ENCODE results near the gene CDH5. TPM values are rescaled to one million over a fixed set of nuclear protein-coding genes. Genes with fewer than 3 reads are reported as not detected.

CDH5 gene
- polyA plus RNA-seq, 3 donors from 2014 or later = not detected

GRCh38 chr16:66427871-66428681 is 61.6 kb downstream of the CDH5 start:
- Mint-ChIP-seq H3K4me1 (peaks cover 0 to 1% of the 10 kb centered on the region in 2 donors), H3K27ac (no peak overlapping the region), H3K27me3 (ENCODE audit: low read depth in 3 of 3) (peaks cover 23 to 33% (median 27%) of the 10 kb centered on the region in 3 donors), H3K4me3 (peak overlapping the region in 3 of 5 donors; percentile 9 to 35 (median 13)), H3K36me3 (no peaks in the 10 kb centered on the region), H3K9me3 (peaks cover 0 to 2% (median 0%) of the 10 kb centered on the region in 6 donors)
- DNase-seq = no peak

GRCh38 chr16:66428682-66429251 is 62.3 kb downstream of the CDH5 start:
- Mint-ChIP-seq H3K27me3 (ENCODE audit: low read depth in 3 of 3) (peaks cover 22 to 33% (median 29%) of the 10 kb centered on the region in 3 donors), H3K36me3 (no peaks in the 10 kb centered on the region), H3K4me3 (peak overlapping the region in 3 of 5 donors; percentile 13 to 35 (median 24)), H3K4me1 (peaks cover 0 to 1% of the 10 kb centered on the region in 2 donors), H3K9me3 (peaks cover 0 to 2% (median 0%) of the 10 kb centered on the region in 6 donors), H3K27ac (no peak overlapping the region)
- no peak for DNase-seq

GRCh38 chr16:66429290-66429962 is 62.9 kb downstream of the CDH5 start:
- no peaks in the 10 kb centered on the region for H3K9me3 Mint-ChIP-seq
- peaks cover 0 to 1% of the 10 kb centered on the region in 2 donors for H3K4me1 Mint-ChIP-seq
- H3K36me3 Mint-ChIP-seq = no peaks in the 10 kb centered on the region
- no peak for DNase-seq
- peaks cover 18 to 33% (median 29%) of the 10 kb centered on the region in 3 donors for H3K27me3 Mint-ChIP-seq (ENCODE audit: low read depth in 3 of 3)
- H3K27ac Mint-ChIP-seq = no peak overlapping the region
- H3K4me3 Mint-ChIP-seq = no peak overlapping the region

- H3K27ac Mint-ChIP-seq = no peak overlapping the region
- H3K4me3 Mint-ChIP-seq = no peak overlapping the region
- DNase-seq = no peak
- no peaks in the 10 kb centered on the region for H3K9me3 Mint-ChIP-seq
- H3K27me3 Mint-ChIP-seq (ENCODE audit: low read depth in 3 of 3) = peaks cover 15 to 34% (median 24%) of the 10 kb centered on the region in 3 donors
- H3K4me1 Mint-ChIP-seq = peaks cover 0 to 1% of the 10 kb centered on the region in 2 donors
- no peaks in the 10 kb centered on the region for H3K36me3 Mint-ChIP-seq
Observed at GRCh38 chr16:66430214-66430613, 63.7 kb downstream of the CDH5 start.

- Mint-ChIP-seq H3K9me3 (no peaks in the 10 kb centered on the region), H3K36me3 (no peaks in the 10 kb centered on the region), H3K27ac (no peak overlapping the region), H3K4me1 (no peaks in the 10 kb centered on the region), H3K27me3 (ENCODE audit: low read depth in 3 of 3) (peaks cover 10 to 27% (median 21%) of the 10 kb centered on the region in 3 donors), H3K4me3 (no peak overlapping the region)
- DNase-seq = no peak
Observed at GRCh38 chr16:66431760-66432159, 65.3 kb downstream of the CDH5 start.

- no peak for DNase-seq
- Mint-ChIP-seq H3K9me3 (no peaks in the 10 kb centered on the region), H3K4me3 (no peak overlapping the region), H3K4me1 (no peaks in the 10 kb centered on the region), H3K36me3 (no peaks in the 10 kb centered on the region), H3K27me3 (ENCODE audit: low read depth in 3 of 3) (peaks cover 10 to 27% (median 21%) of the 10 kb centered on the region in 3 donors), H3K27ac (no peak overlapping the region)
Observed at GRCh38 chr16:66432429-66432828, 65.9 kb downstream of the CDH5 start.

GRCh38 chr16:66434619-66435430 is 68.3 kb downstream of the CDH5 start:
- Mint-ChIP-seq H3K36me3 (no peaks in the 10 kb centered on the region), H3K4me3 (no peak overlapping the region), H3K27ac (no peak overlapping the region), H3K4me1 (no peaks in the 10 kb centered on the region), H3K9me3 (no peaks in the 10 kb centered on the region), H3K27me3 (ENCODE audit: low read depth in 3 of 3) (peaks cover 5 to 15% (median 9%) of the 10 kb centered on the region in 3 donors)
- DNase-seq = no peak

- H3K4me1 Mint-ChIP-seq = no peaks in the 10 kb centered on the region
- no peak overlapping the region for H3K27ac Mint-ChIP-seq
- DNase-seq = no peak
- H3K27me3 Mint-ChIP-seq (ENCODE audit: low read depth in 3 of 3) = peaks cover 5 to 15% (median 8%) of the 10 kb centered on the region in 3 donors
- no peaks in the 10 kb centered on the region for H3K9me3 Mint-ChIP-seq
- H3K4me3 Mint-ChIP-seq = no peak overlapping the region
- H3K36me3 Mint-ChIP-seq = no peaks in the 10 kb centered on the region
Observed at GRCh38 chr16:66435896-66436295, 69.4 kb downstream of the CDH5 start.

- H3K4me3 Mint-ChIP-seq = no peak overlapping the region
- no peak overlapping the region for H3K27ac Mint-ChIP-seq
- no peaks in the 10 kb centered on the region for H3K4me1 Mint-ChIP-seq
- H3K9me3 Mint-ChIP-seq = no peaks in the 10 kb centered on the region
- H3K27me3 Mint-ChIP-seq (ENCODE audit: low read depth in 3 of 3) = peaks cover 2 to 6% (median 3%) of the 10 kb centered on the region in 3 donors
- no peak for DNase-seq
- H3K36me3 Mint-ChIP-seq = no peaks in the 10 kb centered on the region
Observed at GRCh38 chr16:66437391-66437945, 71.0 kb downstream of the CDH5 start.

- no peak for DNase-seq
- no peaks in the 10 kb centered on the region for H3K36me3 Mint-ChIP-seq
- no peaks in the 10 kb centered on the region for H3K9me3 Mint-ChIP-seq
- H3K27ac Mint-ChIP-seq = no peak overlapping the region
- peaks cover 0 to 4% (median 2%) of the 10 kb centered on the region in 3 donors for H3K27me3 Mint-ChIP-seq (ENCODE audit: low read depth in 3 of 3)
- no peak overlapping the region for H3K4me3 Mint-ChIP-seq
- no peaks in the 10 kb centered on the region for H3K4me1 Mint-ChIP-seq
Observed at GRCh38 chr16:66438536-66438935, 72.0 kb downstream of the CDH5 start.

- no peaks in the 10 kb centered on the region for H3K9me3 Mint-ChIP-seq
- H3K4me1 Mint-ChIP-seq = no peaks in the 10 kb centered on the region
- no peak overlapping the region for H3K4me3 Mint-ChIP-seq
- DNase-seq = no peak
- peaks cover 2 to 4% (median 3%) of the 10 kb centered on the region in 3 donors for H3K27me3 Mint-ChIP-seq (ENCODE audit: low read depth in 3 of 3)
- no peaks in the 10 kb centered on the region for H3K36me3 Mint-ChIP-seq
- H3K27ac Mint-ChIP-seq = no peak overlapping the region
Observed at GRCh38 chr16:66439051-66439730, 72.7 kb downstream of the CDH5 start.

- no peaks in the 10 kb centered on the region for H3K9me3 Mint-ChIP-seq
- H3K4me1 Mint-ChIP-seq = no peaks in the 10 kb centered on the region
- no peak overlapping the region for H3K4me3 Mint-ChIP-seq
- no peaks in the 10 kb centered on the region for H3K36me3 Mint-ChIP-seq
- no peak for DNase-seq
- no peak overlapping the region for H3K27ac Mint-ChIP-seq
- H3K27me3 Mint-ChIP-seq (ENCODE audit: low read depth in 3 of 3) = peaks cover 2 to 4% (median 4%) of the 10 kb centered on the region in 3 donors
Observed at GRCh38 chr16:66440271-66440802, 73.8 kb downstream of the CDH5 start.
